Upper lobe of left lung (tissue), 6 donors: Measurements from ENCODE around the gene GON7. TPM values are rescaled to one million over a fixed set of nuclear protein-coding genes. Genes with fewer than 3 reads are reported as not detected.
"Not testable (repeated sequence)": the region's sequence is repeated elsewhere in the genome, so short reads cannot be mapped to it uniquely, and the experiment has no call there.

ENCODE experiments used
- ATAC-seq, 2 donors: fragments of 200-7000 bp; cut with Tn5 transposase; one replicate each; pipeline ENCODE4 v1.9.1; 2022; ENCODE audit warnings: mild to moderate bottlenecking in 2 of 2, moderate library complexity in 2 of 2; ENCODE audit not compliant: low FRiP score in 2 of 2
- DNase-seq, 2 donors: peaks; one replicate each; pipeline ENCODE4 v3.0.0-alpha.2; 2019 to 2020
- H3K27ac ChIP-seq, 4 donors: fragments of 200-600 bp; sonication (generic); one replicate each; pipeline ENCODE4 v1.5.1; 2016 to 2019
- H3K27me3 ChIP-seq, 4 donors: fragments of 200-600 bp; sonication (generic); one replicate each; pipeline ENCODE4 v1.5.1; 2017 to 2019
- H3K36me3 ChIP-seq, 4 donors: fragments of 200-600 bp; sonication (generic); one replicate each; pipeline ENCODE4 v1.5.1; 2016 to 2019
- H3K4me1 ChIP-seq, 4 donors: fragments of 200-600 bp; sonication (generic); one replicate each; pipeline ENCODE4 v1.5.1; 2018 to 2019
- H3K4me3 ChIP-seq, 4 donors: fragments of 200-600 bp; sonication (generic); one replicate each; pipeline ENCODE4 v1.5.1; 2017 to 2019; ENCODE audit warnings: mild to moderate bottlenecking in 2 of 4, moderate library complexity in 1 of 4
- H3K9me3 ChIP-seq, 4 donors: fragments of 200-600 bp; sonication (generic); one replicate each; pipeline ENCODE4 v1.5.1; 2018 to 2019
- CTCF ChIP-seq, 6 experiments: fragments of 450-650 bp in 4 of 6; fragments of 200-600 bp in 2 of 6; sonication (generic) in 2 of 6; IDR thresholded peaks; one replicate each; pipeline ENCODE4 v1.5.1; 2016 to 2019; ENCODE audit warnings: antibody characterized with exemption in 6 of 6
- EP300 ChIP-seq, 4 donors: sonication (generic); formaldehyde crosslinking; IDR thresholded peaks; one replicate each; pipeline ENCODE4 v1.5.1; 2017; ENCODE audit warnings: antibody characterized with exemption in 4 of 4, control low read depth in 2 of 4
- POLR2A ChIP-seq, 4 donors: fragments of 450-650 bp; IDR thresholded peaks; one replicate each; pipeline ENCODE4 v1.5.1; 2016 to 2017; ENCODE audit warnings: antibody characterized with exemption in 4 of 4, mild to moderate bottlenecking in 2 of 4
- POLR2AphosphoS5 ChIP-seq, 2 donors: sonication (generic); formaldehyde crosslinking; IDR thresholded peaks; one replicate each; pipeline ENCODE4 v1.5.1; 2017; ENCODE audit warnings: antibody characterized with exemption in 2 of 2
- WGBS, 2 donors: methylation state at CpG; one replicate each; pipeline ENCODE4 v1.1.5; 2017 to 2018; 5-methylcytosine and 5-hydroxymethylcytosine counted together
- total RNA-seq, 6 donors: library from RNA; depleted of rRNA in 4 of 6; stranded (reverse); fragments of >200 nt in 4 of 6; gene quantifications; one replicate each; pipeline versions ENCODE4 v1.1.0 to v1.2.1, GENCODE V29; 2016 to 2021
- donor health status: DM: no; HTN: no; CAD: no; lungs with moderate emphysema.
- donor health status: DM: no; HTN: yes; CAD: no; lungs with severe emphysema.

Gene GON7
- total RNA-seq, 6 donors from 2014 or later = 7.5 to 31.1 (median 14.7) TPM

DNA sequence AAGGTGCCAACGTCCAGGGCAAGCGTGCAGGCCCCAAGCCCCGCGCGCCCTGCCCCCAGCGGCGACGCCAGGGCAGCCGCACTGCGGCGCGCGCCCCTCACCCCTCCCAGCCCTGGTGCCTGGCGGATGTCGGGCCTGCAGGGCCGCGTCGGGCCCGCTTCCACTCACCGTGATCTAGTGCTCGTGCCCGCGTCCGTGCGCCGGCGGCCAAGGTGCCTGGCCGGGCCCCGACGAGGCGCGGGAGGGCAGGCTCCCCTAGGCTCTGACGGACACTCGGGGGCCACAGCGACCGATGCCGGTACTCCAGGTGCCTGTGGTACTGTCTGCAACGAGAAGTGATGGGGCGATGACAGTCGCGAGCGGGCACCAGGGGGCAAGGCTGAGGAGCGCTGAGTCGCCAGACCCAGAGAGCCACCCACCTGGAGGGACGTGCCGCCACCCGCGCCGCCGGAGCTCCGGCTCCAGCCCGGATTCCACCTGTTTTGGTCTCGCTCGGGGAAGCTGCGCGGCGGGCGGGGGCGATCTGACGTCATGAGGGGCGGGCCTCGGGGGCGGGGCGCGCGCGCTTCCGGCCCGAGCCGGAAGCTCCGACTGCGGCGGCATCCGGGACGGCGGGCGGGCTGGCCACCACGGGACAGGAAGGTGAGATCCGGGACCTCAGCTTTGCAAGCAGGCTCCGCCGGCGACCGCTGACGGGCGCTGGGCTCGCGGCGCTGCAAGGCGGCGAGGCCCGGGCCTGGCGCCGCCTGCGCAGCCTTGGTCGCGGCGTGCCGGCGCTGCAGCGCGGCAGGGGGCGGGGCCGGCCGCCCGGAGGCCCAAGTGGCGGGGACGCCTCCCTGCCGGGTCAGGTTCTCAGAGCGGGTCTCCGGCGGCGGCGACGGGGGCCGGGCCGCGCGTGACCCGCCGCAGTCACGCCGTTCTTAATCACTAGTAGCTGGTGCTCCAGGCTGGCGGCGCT, 22.2 kb downstream of the GON7 start, which contains the start of the genes LYSET and MOAP1:
LYSET (plus strand) TSS at position 927 of the 958 bp plus-strand sequence. CDS start 89 bp downstream, outside the sequence.
MOAP1 (minus strand) TSS at position 507 of the 958 bp plus-strand sequence. CDS start 655 bp downstream, outside the sequence.
- no peaks in the 10 kb centered on the region for H3K9me3 ChIP-seq
- H3K4me3 ChIP-seq = peak within 1 kb of the TSS; percentile 71 to 96 (median 84)
- H3K36me3 ChIP-seq = peaks cover 2 to 47% (median 10%) of the 10 kb centered on the region in 4 donors
- H3K4me1 ChIP-seq = peaks cover 20 to 37% (median 25%) of the 10 kb centered on the region in 4 donors
- ATAC-seq = peak; percentile 93 to 96
- peak; percentile 88 to 98 for DNase-seq
- no peaks in the 10 kb centered on the region for H3K27me3 ChIP-seq
- H3K27ac ChIP-seq = peak within 1 kb of the TSS; percentile 93 to 99 (median 98)
- TF ChIP-seq CTCF (IDR thresholded peaks at IDR 0.05) (peak; percentile 18 to 70 (median 40)), EP300 (IDR thresholded peaks at IDR 0.05) (peak in 1 of 4 donors; percentile 18), POLR2AphosphoS5 (IDR thresholded peaks at IDR 0.05) (peak; percentile 85 to 91), POLR2A (IDR thresholded peaks at IDR 0.05) (peak in 3 of 4 donors; percentile 65 to 92 (median 89))
- 0 to 1% methylated on average over 44 to 59 of the region's 124 CpGs for WGBS, 2 donors

DNA sequence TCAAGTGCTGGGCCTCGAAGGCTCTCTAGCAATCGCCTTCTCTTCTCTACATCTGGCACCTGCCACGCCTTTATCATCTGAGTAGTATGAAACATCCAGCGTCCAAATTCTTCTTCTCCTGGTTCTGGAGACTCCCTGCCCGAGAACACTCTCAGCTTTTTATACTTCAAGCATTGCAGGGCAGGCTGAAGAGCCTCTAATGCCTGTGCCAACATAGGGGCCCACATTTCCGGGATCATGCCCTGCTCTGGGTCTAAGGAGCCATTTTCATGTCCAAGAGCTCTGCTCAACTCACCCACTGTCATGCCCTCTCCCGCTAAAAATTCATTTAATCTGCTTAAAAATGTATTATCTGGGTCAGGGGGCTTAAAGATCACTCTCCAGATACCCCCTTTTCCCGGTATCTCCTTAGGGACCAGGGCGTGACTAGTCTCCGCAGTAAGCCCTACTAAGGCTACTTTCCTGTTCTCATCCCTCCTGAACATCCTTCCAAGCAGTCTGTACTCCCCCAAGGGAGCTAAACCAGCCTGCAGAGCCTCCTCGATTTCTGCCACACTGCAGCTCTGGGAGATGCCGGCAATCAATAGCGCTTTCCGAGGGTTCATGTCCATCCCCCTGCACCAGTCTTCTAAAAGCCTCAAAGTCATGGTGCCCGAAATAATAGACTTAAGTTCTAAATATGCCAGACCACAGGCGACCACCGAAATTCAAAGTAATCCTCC, 23.1 kb downstream of the GON7 start:
- WGBS, 2 donors = 46 to 50% methylated on average over 15 to 17 of the region's 17 CpGs
- Histone ChIP-seq H3K27me3 (no peaks in the 10 kb centered on the region), H3K27ac (peak overlapping the region; percentile 93 to 99 (median 98)), H3K9me3 (no peaks in the 10 kb centered on the region), H3K4me1 (peaks cover 20 to 37% (median 25%) of the 10 kb centered on the region in 4 donors), H3K4me3 (peak overlapping the region; percentile 62 to 96 (median 84)), H3K36me3 (peaks cover 0 to 42% (median 8%) of the 10 kb centered on the region in 4 donors)
- TF ChIP-seq EP300 (IDR thresholded peaks at IDR 0.05) = no peak
- TF ChIP-seq CTCF (IDR thresholded peaks at IDR 0.05) = no peak
- no peak for TF ChIP-seq POLR2AphosphoS5 (IDR thresholded peaks at IDR 0.05)
- TF ChIP-seq POLR2A (IDR thresholded peaks at IDR 0.05) = no peak
- peak in 1 of 2 donors; percentile 64 for DNase-seq
- ATAC-seq = peak in 1 of 2 donors; percentile 46

DNA sequence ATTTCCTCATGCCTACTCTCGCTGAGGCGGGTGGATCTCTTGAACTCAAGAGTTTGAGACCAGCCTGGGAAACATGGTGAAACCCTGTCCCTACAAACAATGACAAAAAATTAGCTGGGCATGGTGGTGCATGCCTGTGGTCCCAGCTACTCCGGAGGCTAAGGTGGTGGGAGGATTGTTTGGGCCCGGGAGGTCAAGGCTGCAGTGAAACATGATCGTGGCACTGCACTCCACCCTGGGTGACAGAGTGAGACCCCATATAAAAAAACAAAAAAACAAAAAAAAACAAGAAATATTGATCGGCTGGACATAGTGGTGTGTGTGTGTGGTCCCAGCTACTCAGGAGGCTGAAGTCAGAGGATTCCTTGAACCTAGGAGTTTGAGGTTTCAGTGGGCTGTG, 31.4 kb downstream of the GON7 start:
- TF ChIP-seq POLR2AphosphoS5 (IDR thresholded peaks at IDR 0.05) (no peak), EP300 (IDR thresholded peaks at IDR 0.05) (no peak), POLR2A (IDR thresholded peaks at IDR 0.05) (no peak), CTCF (IDR thresholded peaks at IDR 0.05) (no peak)
- no peak overlapping the region for H3K27ac ChIP-seq
- WGBS, 2 donors = 84 to 85% methylated on average over 6 of the region's 6 CpGs
- no peak for DNase-seq
- no peaks in the 10 kb centered on the region for H3K36me3 ChIP-seq
- no peak for ATAC-seq
- H3K4me3 ChIP-seq = no peak overlapping the region
- no peaks in the 10 kb centered on the region for H3K9me3 ChIP-seq
- H3K27me3 ChIP-seq = no peaks in the 10 kb centered on the region
- H3K4me1 ChIP-seq = peaks cover 0 to 4% (median 2%) of the 10 kb centered on the region in 4 donors

DNA sequence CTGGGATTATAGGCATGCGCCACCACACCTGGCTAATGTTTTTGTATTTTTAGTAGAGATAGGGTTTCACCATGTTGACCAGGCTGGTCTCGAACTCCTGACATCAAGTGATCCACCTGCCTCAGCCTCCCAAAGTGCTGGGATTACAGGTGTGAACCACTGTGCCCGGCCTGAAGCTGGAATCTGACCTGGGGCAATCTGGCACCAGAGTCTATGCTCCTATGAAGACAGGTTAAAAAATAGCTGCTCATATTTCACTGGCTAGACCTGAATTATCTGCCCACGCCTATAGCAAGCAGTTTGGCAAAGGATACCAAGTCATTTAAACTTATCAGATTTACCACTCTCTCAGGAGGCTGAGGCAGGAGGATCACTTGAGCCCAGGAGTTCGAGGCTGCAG, 32.1 kb downstream of the GON7 start:
- not testable (repeated sequence) for DNase-seq

More for the DNA sequence above, 32.1 kb downstream of the GON7 start:
- ATAC-seq, H3K4me3 ChIP-seq, H3K4me1 ChIP-seq, H3K9me3 ChIP-seq, H3K27ac ChIP-seq, H3K36me3 ChIP-seq, H3K27me3 ChIP-seq: not testable (repeated sequence)
- WGBS, 2 donors = 83 to 87% methylated on average over 5 of the region's 5 CpGs
